GM18907 (cell line): ENCODE data around the gene WDR5B.

Experiments used
- ATAC-seq: cut with Tn5 transposase; IDR thresholded peaks from one replicate; pipeline ENCODE4 v1.9.1; 2021; ENCODE audit warnings: mild to moderate bottlenecking, moderate library complexity; ENCODE audit not compliant: unreplicated experiment

Gene WDR5B

DNA sequence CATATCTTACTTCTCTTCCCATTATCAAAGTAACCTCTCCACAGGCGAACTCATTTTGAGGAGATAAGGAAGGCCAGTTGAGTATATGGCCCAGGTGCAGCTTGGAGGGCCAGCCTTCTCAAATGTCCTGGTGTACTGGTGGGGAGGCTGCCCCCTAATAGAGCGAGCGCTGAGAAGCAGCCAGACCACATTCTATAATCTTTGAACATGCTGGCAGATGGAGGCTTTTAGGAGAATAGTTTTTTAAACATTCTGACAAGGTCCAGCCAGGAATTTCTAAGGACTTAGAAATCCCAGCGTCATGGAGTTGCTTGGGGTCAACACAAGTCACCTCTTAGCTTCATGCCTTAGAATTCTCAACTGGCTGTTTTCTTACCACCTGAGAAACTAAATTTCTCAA lies 5.8 kb downstream of the WDR5B start:
- ATAC-seq, result no peak

GRCh38 chr3:122409446-122409845 lies 6.4 kb downstream of the WDR5B start:
- no peak for ATAC-seq

GRCh38 chr3:122407946-122408345 lies 7.9 kb downstream of the WDR5B start:
- no peak for ATAC-seq

GRCh38 chr3:122406198-122406597 lies 9.7 kb downstream of the WDR5B start:
- ATAC-seq, result no peak

- ATAC-seq, result no peak
These were observed 10.8 kb downstream of the WDR5B start for GRCh38 chr3:122405015-122405414.

DNA sequence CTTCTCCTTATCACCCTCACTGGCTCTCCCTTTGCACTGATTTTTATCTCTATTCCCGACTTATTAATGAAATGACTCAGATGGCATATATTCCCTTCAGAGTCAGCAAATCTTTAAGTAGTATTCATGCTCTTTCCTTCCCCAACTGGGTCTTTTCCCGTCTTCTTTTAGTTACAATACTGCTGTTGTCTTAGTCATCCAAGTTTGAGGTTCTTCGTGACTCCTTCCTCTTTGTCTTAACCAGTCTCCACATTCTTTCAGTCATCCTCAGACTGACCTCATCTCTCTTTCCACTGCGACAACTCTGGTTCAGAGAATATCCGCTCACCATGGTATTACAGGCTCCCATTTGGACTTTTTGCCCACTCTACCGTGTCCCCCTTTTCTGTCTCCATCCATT lies 12.4 kb downstream of the WDR5B start:
- no peak for ATAC-seq

GRCh38 chr3:122398920-122399319 lies 16.9 kb downstream of the WDR5B start:
- no peak for ATAC-seq

DNA sequence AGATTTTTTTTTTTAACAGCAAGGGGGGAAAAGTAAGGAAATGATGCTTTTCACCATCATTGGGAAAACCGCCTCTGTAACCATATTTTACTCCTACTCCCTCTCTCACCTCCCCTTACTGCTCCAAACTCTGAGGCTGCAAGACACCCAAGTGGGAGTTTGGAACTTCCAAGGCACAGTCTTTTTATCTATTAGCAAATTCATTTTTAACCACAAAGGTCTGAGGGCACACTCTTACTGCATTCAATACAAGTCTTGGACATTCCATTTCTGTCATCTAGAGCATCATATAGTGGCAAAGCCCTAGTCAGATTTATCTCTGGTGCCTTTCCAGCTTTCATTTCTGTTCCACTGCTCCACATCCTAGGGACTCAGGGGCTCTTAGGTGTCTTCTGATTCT lies 18.7 kb downstream of the WDR5B start:
- ATAC-seq, result no peak

GRCh38 chr3:122396511-122396910 lies 19.4 kb downstream of the WDR5B start:
- ATAC-seq, result no peak

GRCh38 chr3:122395582-122395981 lies 20.3 kb downstream of the WDR5B start:
- ATAC-seq, result no peak

DNA sequence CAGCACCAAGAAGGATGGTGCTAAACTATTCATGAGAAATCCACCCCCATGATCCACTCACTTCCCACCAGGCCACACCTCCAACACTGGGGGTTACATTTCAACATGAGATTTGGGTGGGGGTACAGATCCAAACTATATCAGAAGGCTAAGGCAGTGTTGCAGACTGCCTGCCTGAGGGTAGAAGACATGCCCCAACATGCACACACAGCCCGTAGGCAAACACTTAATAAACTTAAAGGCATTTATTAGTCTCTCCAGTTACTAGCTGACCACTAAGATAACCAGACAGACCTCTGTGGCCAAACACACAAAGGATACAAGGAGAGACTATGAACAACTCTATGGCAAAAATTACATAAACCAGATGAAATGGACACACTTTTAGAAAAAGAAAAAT lies 21.7 kb downstream of the WDR5B start:
- no peak for ATAC-seq

- ATAC-seq, result no peak
These were observed 22.7 kb downstream of the WDR5B start for GRCh38 chr3:122392868-122393844.

GRCh38 chr3:122391681-122392446 lies 24.0 kb downstream of the WDR5B start:
- no peak for ATAC-seq

GRCh38 chr3:122390665-122391064 lies 25.2 kb downstream of the WDR5B start:
- ATAC-seq, result no peak

- no peak for ATAC-seq
These were observed 26.0 kb downstream of the WDR5B start for GRCh38 chr3:122389892-122390291.

GRCh38 chr3:122389197-122389596 lies 26.7 kb downstream of the WDR5B start:
- no peak for ATAC-seq

- ATAC-seq, result no peak
These were observed 28.2 kb downstream of the WDR5B start for GRCh38 chr3:122387709-122388108.

DNA sequence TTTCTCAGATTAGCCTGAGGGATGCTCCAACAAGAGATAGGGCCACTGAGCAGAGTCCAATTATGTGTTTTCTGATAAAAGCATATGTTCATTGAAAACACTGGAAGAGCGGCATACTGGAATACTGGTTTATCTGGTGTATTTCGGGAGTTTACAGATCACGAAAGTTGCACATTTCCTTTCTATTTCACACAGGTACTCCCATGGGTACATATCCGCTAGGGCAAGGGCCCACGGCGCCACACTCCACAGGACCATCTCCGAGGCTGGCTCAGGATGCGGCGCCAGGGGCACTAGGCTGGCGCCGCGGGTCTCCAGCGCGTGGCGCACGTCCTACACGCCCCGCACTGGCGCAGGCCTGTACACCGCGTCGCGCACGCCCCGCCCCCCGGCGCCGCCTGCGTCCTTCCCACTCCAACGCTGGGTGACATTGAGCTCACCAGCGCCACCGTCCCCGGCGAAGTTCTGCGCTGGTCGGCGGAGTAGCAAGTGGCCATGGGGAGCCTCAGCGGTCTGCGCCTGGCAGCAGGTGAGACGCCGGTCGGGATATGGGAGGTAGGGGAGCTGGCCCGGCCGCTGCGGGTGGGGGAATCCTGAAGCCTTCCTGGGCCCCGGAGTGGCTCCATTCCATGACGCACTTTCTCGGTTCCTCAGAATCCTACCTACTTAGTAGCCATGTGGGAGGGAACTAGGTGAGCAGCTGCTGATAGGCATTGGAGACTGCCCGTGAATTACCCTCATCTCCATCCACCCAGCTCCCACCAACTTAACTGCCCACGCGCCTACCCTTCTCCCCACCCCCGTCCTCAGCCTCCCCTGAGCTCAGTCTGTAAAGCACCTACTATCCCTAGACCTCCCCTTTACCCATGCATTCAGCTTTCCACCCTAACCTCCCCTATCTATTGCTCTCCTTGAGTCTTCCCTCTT lies 31.8 kb downstream of the WDR5B start, which contains the start of gene FAM162A:
FAM162A (plus strand) TSS at position 412 of the 927 bp plus-strand sequence; CDS start at position 496, 84 bp downstream.
- ATAC-seq, result peak; percentile 93

DNA sequence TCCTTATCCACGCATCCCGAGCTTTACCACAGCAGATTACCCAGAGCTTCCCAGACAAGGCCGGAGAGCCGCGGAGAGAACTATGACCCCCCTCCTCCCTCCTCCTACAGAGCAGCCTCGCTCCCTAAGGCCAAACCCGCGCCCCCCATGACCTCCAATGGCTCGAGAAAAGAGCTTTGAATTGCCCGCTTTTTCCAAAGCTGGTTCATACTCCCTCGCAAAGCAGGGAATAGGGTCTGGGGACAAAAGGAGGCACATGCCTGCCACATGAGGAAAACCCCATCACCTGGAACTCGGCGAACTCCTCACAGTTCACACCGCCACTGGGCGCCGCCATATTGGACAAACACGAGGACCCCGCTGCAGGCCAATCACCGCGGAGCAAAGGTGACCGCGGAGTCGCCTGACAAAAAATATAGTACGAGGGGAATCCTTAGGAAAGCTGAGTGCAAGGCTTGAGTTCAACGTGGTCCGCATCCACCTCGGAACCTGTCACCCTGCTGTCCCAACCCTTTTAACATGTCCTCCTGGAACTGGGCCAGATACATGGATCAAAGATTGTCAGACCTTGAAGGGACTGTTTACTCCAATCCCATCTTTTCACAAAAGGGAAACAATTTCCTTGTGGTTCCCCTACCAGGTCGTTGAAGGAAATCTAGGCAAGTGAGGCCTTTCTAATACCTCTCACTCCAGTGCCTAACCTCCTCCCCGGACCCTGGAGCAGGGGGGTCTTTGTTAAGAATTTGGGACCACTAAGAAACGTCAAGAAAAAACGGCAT lies 32.8 kb downstream of the WDR5B start, which contains the start of gene MIX23:
MIX23 (minus strand) TSS at position 344 of the 779 bp plus-strand sequence; CDS start at position 337, 7 bp downstream.
- peak; percentile 47 for ATAC-seq

DNA sequence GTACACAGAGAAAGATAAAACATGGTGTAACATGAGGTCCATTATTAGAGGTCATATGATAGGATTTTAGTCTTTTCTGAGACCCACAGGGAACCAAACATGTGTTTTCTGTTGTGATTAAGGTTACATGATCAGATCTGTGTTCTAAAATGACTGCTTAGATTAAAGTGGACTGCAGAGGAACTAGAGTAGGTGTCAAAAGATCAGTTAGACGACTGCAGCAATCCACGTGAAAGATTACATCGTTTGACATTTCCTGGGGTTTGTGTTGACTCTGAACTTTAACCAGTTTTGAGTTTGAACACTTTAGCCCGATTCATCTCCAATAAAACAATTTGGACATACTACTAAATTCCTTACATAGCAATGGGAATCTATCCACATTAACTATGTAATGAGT lies 37.9 kb downstream of the WDR5B start:
- ATAC-seq, result no peak
